Measurements from ENCODE around the gene NLRP3.

Gene NLRP3

GRCh38 chr1:247390116-247390791 lies 25.7 kb upstream of the NLRP3 start:
- ChIA-PET POLR2A (no interaction called here), CTCF (interaction anchor here (0.6 to 1.6 kb wide), 8 partner anchors 15 to 738 kb away, joined by 3 read pairs; no protein-coding TSS in a partner anchor)
- Histone ChIP-seq H3K4me1 (ENCODE audit: control insufficient read depth, insufficient read depth, low read length) (no peaks in the 10 kb centered on the region), H3K9me3 (ENCODE audit: control insufficient read depth, insufficient read depth, low read depth, low read length) (no peaks in the 10 kb centered on the region), H3K36me3 (ENCODE audit: control insufficient read depth in 2 of 2, insufficient read depth in 1 of 2, low read length in 2 of 2) (no peaks in the 10 kb centered on the region), H3K27ac (ENCODE audit: extremely low read depth, low read depth, low read length) (no peak overlapping the region), H3K4me3 (ENCODE audit: low read depth, low read length) (no peak overlapping the region)
- TF ChIP-seq ZNF561 (tag by site-specific recombination; IDR thresholded peaks at IDR 0.05; ENCODE audit: borderline replicate concordance) (no peak), ZNF274 (IDR thresholded peaks at IDR 0.05; ENCODE audit: low read length) (no peak), ZNF274 (tag by site-specific recombination; IDR thresholded peaks at IDR 0.05; ENCODE audit: borderline replicate concordance) (no peak), ZNF654 (tag by site-specific recombination; IDR thresholded peaks at IDR 0.05; ENCODE audit: low read depth) (peak; percentile 23; the same call in 1 of the 2 replicates), ZNF280D (tag by site-specific recombination; IDR thresholded peaks at IDR 0.05) (no peak)

GRCh38 chr1:247390996-247391395 lies 25.0 kb upstream of the NLRP3 start:
- Histone ChIP-seq H3K9me3 (ENCODE audit: control insufficient read depth, insufficient read depth, low read depth, low read length) (no peaks in the 10 kb centered on the region), H3K27ac (ENCODE audit: extremely low read depth, low read depth, low read length) (no peak overlapping the region), H3K36me3 (ENCODE audit: control insufficient read depth in 2 of 2, insufficient read depth in 1 of 2, low read length in 2 of 2) (no peaks in the 10 kb centered on the region), H3K4me1 (ENCODE audit: control insufficient read depth, insufficient read depth, low read length) (no peaks in the 10 kb centered on the region), H3K4me3 (ENCODE audit: low read depth, low read length) (no peak overlapping the region)
- TF ChIP-seq ZNF398 (tag by site-specific recombination; IDR thresholded peaks at IDR 0.05), result no peak
- no peak for TF ChIP-seq INSM2 (tag by site-specific recombination; IDR thresholded peaks at IDR 0.05)
- TF ChIP-seq ZNF501 (tag by site-specific recombination; IDR thresholded peaks at IDR 0.05), result no peak
- no peak for TF ChIP-seq ZNF239 (tag by site-specific recombination; IDR thresholded peaks at IDR 0.05)
- no peak for TF ChIP-seq WT1 (tag by site-specific recombination; IDR thresholded peaks at IDR 0.05)
- POLR2A ChIA-PET, result no interaction called here
- CTCF ChIA-PET, result interaction anchor here (0.7 kb wide), 1 partner anchor 737 kb away, joined by 3 read pairs; no protein-coding TSS in a partner anchor

- Histone ChIP-seq H3K9me3 (ENCODE audit: control insufficient read depth, insufficient read depth, low read depth, low read length) (no peaks in the 10 kb centered on the region), H3K27ac (ENCODE audit: extremely low read depth, low read depth, low read length) (no peak overlapping the region), H3K4me3 (ENCODE audit: low read depth, low read length) (no peak overlapping the region), H3K36me3 (ENCODE audit: control insufficient read depth in 2 of 2, insufficient read depth in 1 of 2, low read length in 2 of 2) (no peaks in the 10 kb centered on the region), H3K4me1 (ENCODE audit: control insufficient read depth, insufficient read depth, low read length) (no peaks in the 10 kb centered on the region)
- ChIA-PET POLR2A (no interaction called here), CTCF (no interaction called here)
- no peak for TF ChIP-seq KLF16 (tag by site-specific recombination; IDR thresholded peaks at IDR 0.05)
- TF ChIP-seq ZNF747 (tag by site-specific recombination; IDR thresholded peaks at IDR 0.05), result no peak
- TF ChIP-seq ZNF544 (tag by site-specific recombination; IDR thresholded peaks at IDR 0.05), result no peak
- no peak for TF ChIP-seq ZBTB11 (tag by site-specific recombination; conservative IDR thresholded peaks at IDR 0.05; ENCODE audit: low read depth)
- TF ChIP-seq YY1 (tag by site-specific recombination; IDR thresholded peaks at IDR 0.05), result no peak
- no peak for TF ChIP-seq PRDM10 (tag by site-specific recombination; IDR thresholded peaks at IDR 0.05)
Observed at GRCh38 chr1:247392088-247392487, 23.9 kb upstream of the NLRP3 start.

Data from HEK293 (cell line).